Adipose tissue (tissue), 3 donors: ENCODE data around the gene ABCG5. TPM values are rescaled to one million over a fixed set of nuclear protein-coding genes. Genes with fewer than 3 reads are reported as not detected.

Experiments used
- H3K27ac ChIP-seq: one replicate; pipeline ENCODE4 v1.5.1; 2013; ENCODE audit warnings: low read depth, low read length
- WGBS, 3 donors: extraction: QIAGEN DNeasy Blood & Tissue Kit; methylation state at CpG; one replicate each; pipeline ENCODE4 v1.1.7; 2013; 5-methylcytosine and 5-hydroxymethylcytosine counted together
- polyA plus RNA-seq, 3 donors: library from polyadenylated mRNA; stranded (reverse); fragments of 200-250 nt; gene quantifications; one replicate each; pipeline ENCODE4 v1.2.3, GENCODE V29; 2013
- donor health status: healthy with polysubstance abuse.
- donor health status: Bipolar disorder and iron deficiency.
- donor health status: healthy.

Gene ABCG5
- polyA plus RNA-seq, 3 donors = 0.03 to 0.06 TPM; not detected in 1

DNA sequence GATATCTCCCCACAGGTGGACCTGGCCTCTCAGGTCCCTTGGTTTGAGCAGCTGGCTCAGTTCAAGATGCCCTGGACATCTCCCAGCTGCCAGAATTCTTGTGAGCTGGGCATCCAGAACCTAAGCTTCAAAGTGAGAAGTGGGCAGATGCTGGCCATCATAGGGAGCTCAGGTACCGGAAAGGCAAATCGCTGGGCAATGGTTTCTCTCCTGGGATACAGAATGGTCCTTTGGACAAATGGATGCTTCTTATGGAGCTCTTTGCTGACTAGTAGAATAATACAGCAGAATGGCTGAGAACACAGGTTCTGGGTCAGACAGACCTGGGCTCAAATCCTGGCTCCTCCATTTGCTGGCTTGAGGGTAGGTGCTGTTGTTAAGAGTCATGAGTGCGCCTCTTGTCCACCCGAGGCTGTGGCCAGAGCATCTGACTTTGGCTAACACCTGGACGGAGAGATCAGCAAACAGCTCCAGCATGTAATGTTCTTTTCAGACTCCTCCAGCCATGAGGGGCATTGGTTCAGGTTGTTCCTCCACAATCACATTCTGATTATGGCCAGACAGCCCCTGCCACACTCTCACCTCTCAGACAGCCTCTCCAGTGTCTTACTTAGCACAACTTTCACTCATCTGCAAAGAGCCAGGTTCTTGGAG lies 7.6 kb upstream of the ABCG5 start:
- 91 to 93% (median 91%) methylated on average over 5 of the region's 5 CpGs for WGBS, 3 donors
- no peak overlapping the region for H3K27ac ChIP-seq

GRCh38 chr2:43845181-43845580 lies 6.5 kb upstream of the ABCG5 start:
- no peak overlapping the region for H3K27ac ChIP-seq
- WGBS, 3 donors = 76 to 85% (median 79%) methylated on average over 1 of the region's 1 CpG

DNA sequence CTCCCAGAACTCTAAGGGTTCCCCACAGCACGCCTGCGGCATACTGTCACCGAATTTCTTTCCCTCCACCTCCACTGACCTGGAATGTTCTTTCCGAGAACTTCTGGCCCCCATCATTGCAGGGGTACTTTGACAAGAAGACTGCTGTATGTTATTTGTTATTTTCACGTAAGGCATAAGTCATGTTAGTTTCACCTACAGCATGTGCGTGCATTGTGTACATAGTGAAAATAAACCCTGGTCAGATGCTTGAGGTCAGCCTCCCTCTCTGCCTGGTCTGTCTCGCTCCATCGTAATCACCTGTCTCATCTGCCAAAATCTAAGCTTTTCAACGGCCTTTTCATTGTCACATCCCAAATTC lies 4.2 kb upstream of the ABCG5 start:
- 79 to 83% (median 81%) methylated on average over 9 of the region's 9 CpGs for WGBS, 3 donors
- H3K27ac ChIP-seq = no peak overlapping the region

GRCh38 chr2:43841949-43842865 lies 3.6 kb upstream of the ABCG5 start:
- WGBS, 3 donors = 89 to 93% (median 91%) methylated on average over 14 of the region's 14 CpGs
- no peak overlapping the region for H3K27ac ChIP-seq

DNA sequence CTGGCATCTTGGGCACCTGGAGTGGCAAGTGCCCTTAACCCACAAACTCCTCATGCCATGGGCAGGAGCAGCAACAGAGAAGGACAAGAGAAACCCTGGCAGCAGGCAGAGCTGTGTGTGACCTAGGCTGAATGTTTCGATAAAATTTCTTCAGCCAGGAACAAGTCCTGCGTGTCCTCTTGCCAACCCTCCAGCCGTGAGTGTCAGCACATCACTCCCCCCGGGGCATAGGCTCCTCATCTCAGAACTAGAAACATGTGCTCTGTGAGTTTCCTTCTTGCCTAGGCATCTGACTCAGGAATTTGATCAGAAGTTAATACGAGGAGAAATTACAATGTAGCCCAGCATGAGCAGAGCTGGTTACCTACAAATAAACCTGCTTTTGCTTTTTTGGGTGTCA lies 2.3 kb upstream of the ABCG5 start:
- 69 to 72% (median 70%) methylated on average over 5 of the region's 5 CpGs for WGBS, 3 donors
- H3K27ac ChIP-seq = no peak overlapping the region

DNA sequence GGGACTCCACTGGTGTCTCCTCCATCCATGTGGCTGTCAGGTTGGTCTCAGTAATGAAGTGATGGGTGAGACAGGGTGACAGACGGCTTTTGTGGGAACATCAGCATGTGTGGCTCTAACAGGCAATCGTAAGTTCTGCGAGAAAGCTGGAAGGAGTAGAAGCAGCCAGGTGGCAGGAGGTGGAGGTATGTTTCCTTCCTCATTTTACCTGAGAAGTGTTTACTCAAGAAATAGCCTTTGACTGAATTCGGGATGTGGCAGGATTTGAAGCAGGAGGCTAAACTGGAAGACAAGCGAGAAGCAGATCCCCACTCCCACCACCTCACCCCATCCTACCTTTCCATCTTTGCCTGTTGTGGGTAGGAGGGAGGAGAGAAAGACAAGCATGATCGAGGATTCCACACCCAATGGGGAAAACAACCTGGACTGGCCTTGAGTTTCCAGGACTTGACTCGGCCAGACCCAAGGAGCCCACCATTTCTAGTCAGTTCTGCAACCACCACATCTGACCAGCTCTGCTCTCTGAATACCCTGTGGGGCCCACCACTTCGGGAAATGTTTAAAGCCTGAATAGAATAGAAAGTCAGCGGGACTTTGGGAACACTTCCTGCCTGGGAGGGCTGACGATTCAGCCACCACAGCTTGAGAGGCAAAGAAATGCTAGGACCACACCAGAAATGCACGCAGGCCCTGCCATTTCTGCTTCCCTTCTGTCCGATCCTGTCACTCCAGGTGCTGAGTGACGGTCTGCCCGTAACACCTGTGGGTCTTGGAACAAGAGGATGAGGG lies 1.3 kb upstream of the ABCG5 start:
- WGBS, 3 donors = 80 to 82% (median 82%) methylated on average over 14 of the region's 14 CpGs
- no peak overlapping the region for H3K27ac ChIP-seq

DNA sequence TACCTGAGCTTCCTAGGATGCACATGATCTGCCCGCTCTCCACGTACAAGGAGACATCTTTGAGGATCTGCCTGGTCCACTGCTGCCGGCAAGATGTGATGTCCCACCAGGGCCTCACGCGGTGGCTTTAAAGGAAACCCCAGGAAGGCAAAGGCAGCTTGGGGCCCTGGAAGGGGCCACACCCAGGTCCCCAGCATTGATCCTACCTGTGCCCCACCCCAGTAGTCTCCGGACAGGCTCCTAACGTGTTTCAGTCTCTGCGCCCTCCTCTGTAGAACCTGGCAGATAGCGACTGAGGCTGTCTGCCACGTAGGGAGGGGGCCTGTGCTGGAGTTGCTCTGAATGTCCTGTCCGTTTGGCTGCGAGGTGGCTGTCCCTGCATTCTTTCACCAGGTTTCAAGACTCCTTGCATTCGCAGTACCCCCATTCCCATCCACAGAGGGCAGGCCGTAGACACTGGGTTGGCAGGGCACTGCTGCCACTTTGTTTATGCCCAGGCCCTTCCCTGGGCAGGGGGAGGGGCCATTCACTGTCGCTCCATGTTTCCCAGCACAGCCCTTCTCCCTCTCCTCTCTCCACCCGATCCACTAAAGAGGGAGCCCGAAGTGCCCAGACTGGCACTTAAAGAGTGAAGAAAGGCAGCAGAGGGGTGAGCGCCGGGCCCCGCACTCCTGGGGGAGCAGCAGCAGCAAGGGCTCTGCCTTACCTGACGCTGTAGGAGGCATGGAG lies 644 bp downstream of the ABCG5 start:
- H3K27ac ChIP-seq = no peak overlapping the region
- WGBS, 3 donors = 86 to 93% (median 87%) methylated on average over 21 of the region's 21 CpGs

DNA sequence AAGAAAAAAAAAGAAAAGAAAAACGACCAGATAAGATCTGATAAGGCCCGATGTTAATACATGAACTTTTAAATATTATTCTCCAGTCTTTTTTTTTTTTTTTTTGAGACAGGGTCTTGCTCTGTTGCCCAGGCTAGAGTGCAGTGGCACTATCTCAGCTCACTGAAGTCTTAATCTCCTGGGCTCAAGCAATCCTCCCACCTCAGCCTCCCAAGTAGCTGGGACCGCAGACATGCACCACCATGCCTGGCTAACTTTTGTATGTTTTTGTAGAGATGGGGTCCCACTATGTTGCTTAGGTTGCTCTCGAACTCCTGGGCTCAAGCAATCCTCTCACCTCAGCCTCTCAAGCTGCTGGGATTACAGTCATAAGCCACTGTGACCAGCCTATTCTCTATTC lies 1.6 kb downstream of the ABCG5 start:
- H3K27ac ChIP-seq = no peak overlapping the region
- WGBS, 3 donors = 72 to 85% (median 80%) methylated on average over 4 of the region's 4 CpGs

- H3K27ac ChIP-seq = no peak overlapping the region
- WGBS, 3 donors = 52 to 56% (median 54%) methylated on average over 3 of the region's 3 CpGs
Observed at GRCh38 chr2:43832457-43832856, 6.2 kb downstream of the ABCG5 start.

DNA sequence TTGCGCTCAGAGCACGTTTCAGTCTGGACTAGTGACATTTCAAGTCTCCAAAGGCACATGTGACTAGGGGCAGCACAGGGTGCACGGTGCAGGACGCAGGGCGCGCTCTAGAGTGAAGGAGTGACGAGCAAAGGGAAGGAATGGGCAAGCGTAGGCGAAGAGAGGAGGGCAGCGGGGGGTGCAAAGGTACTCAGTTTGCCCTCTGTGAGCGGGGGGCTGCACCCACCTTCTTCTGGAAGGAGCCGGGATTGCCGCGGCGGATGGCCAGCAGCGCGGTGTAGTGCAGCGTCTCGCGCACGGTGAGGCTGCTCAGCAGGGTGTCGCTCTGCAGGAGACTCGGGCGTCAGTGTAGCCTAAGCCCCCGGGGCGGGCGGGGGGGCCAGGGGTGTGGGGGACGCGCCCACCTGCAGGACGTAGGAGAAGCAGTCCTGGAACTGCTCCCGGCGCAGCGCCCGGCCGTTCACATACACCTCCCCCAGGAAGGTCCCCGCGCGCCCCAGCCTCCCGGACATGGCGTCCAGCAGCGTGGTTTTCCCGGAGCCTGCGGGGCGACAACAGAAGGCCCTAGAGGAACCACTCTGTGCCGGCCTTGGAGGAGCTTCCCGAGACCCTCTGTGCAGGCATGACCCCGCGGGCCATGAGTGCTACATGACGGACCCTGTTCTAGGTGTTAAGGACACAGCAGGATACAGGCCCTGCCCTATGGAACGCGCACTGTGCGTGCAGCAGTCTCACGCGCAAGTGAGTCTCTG lies 6.9 kb downstream of the ABCG5 start:
- WGBS, 3 donors = 7 to 8% (median 7%) methylated on average over 47 to 54 of the region's 54 CpGs
- H3K27ac ChIP-seq = no peak overlapping the region

DNA sequence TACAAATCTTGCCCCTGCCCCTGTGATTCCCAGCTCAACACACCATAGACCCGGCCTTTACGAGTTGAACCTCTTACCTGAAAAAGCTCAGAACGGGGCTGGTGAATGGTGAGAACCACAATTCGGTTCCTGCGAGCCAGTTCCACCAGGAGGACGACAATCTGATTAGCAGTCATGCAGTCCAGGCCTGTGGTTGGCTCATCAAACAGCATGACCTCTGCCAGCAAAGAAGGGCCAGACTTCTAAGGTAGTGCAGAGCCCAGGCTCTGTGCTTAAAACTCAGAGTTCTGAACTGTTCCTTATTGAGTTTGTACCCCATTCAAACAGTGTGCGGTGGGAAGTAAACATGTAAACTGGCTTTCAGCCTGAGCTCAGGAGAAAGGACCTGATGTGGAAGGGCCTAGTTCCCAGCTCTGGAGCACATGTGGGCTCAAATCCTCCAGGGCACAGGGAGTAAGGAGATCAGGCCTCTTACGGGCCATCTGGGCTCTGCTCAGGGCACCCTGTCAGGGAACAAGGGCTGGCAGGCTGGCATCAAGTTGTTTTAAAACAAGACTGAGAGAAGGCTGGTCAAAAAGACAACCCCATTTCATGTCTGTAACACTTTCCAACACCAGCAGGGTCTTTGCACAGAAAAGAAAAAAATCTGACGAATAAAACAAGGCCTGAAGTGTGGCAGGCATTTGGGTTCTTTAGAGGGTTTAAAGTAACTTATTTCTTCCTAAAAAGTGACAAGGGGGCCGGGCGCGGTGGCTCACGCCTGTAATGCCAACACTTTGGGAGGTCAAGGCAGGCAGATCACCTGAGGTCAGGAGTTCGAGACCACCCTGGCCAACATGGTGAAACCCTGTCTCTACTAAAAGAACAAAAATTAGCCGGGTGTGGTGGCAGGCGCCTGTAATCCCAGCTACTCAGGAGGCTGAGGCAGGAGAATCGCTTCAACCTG lies 12.1 kb downstream of the ABCG5 start:
- no peak overlapping the region for H3K27ac ChIP-seq
- WGBS, 3 donors = 94% methylated on average over 17 of the region's 17 CpGs

- H3K27ac ChIP-seq = no peak overlapping the region
- 67 to 70% (median 68%) methylated on average over 3 of the region's 3 CpGs for WGBS, 3 donors
Observed at GRCh38 chr2:43825841-43826240, 12.8 kb downstream of the ABCG5 start.

DNA sequence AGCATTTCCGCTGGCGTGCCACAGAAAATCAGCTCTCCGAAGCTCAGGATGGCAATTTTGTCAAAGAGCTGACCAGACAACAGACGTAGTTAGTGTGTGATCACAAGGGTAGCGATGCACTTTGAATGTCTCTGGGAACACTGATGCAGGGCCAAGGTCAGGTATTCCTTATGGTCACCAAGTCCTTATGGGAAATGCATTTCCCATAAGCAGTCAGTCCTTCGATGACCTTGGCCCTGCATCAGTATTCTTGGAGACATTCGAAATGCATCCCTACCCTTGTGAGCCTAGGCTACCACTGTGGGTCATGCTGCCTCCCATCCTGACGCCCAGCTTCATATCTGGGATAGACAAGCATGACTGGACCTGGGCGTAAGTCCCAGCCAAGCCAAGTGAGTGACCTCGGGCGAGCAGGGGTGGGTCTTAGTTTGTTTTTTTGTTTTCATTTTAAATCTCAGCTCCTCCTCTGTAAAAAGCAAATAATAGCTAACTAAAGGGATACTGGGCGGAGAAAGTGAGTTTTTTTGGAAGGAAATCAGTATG lies 13.6 kb downstream of the ABCG5 start:
- no peak overlapping the region for H3K27ac ChIP-seq
- 77 to 87% (median 81%) methylated on average over 12 of the region's 12 CpGs for WGBS, 3 donors

DNA sequence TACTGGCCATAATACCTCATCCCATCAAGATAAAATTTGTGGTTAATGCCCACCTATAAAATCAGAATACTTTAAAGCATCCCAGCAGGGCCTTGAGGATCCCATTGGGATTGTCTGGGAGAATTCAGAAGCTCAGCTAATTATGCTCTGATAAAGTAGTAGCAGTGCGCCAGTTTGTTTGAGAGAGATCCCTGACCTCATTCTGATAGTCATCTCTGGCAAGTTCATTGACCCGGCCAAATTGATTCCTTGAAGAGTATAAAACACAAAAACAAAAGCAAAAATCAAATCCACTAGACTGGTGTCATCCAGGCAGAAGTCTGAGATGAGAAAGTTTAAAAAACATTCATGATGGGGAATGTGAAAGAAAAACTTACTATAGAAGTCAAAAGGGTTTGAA lies 14.1 kb downstream of the ABCG5 start:
- H3K27ac ChIP-seq = no peak overlapping the region
- 74 to 89% (median 88%) methylated on average over 2 of the region's 2 CpGs for WGBS, 3 donors

DNA sequence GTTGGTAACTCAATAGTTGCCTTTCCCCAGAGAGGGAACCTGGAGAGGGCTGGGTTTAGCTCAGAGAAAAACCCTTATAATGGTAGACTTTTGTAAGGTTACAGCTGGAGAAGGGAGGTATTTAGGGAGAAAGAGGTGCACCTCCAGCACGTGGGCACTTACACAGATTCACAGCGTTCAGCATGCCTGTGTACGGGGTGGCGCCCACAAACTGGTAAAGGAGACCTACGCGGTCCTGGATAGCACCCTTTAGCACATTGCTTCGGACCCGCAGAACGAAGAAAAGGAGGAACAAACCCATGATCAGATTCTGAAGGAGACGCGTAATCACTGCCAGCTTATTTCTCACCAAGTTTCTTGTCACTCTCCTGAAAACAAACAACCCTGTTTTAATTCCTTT lies 14.9 kb downstream of the ABCG5 start:
- H3K27ac ChIP-seq = no peak overlapping the region
- WGBS, 3 donors = 88 to 91% (median 89%) methylated on average over 11 of the region's 11 CpGs

DNA sequence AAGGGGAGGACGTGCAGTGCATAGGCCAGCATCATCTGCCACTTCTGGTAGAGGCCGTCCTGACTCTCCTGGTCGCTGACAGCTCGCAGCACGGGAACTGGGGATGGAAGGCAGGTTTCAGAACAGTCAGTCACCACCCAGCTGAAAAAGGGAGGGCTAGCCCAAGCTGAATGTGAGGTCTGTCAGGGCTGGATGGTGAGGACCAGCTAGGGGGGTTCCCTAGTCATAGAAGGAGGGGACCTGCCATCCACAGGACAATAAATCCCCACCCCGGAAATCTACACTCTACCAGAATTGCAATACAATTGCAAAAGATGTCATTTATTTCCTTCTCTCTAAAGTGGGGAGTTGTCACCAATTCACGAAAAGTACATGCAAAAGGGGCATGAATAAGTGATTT lies 15.8 kb downstream of the ABCG5 start:
- no peak overlapping the region for H3K27ac ChIP-seq
- WGBS, 3 donors = 72 to 73% (median 72%) methylated on average over 7 of the region's 7 CpGs
